DOHH2 (cell line): ENCODE results near the gene AMFR.

Source experiments
- H3F3A ChIP-seq: fragments of 200-600 bp; sonication (generic), shearing (Covaris generic); 2 replicates; pipeline ENCODE4 v1.6.0; 2016; ENCODE audit warnings: antibody characterized with exemption, mild to moderate bottlenecking; ENCODE audit not compliant: control insufficient read depth, insufficient read depth
- H3K27ac ChIP-seq: fragments of 200-600 bp; sonication (generic); 2 replicates; pipeline ENCODE4 v1.5.1; 2014; ENCODE audit warnings: low read depth, mild to moderate bottlenecking, low read length, moderate library complexity
- H3K27me3 ChIP-seq: fragments of 200-600 bp; sonication (generic); 2 replicates; pipeline ENCODE4 v1.6.1; 2014; ENCODE audit warnings: mild to moderate bottlenecking, low read length, mixed read lengths; ENCODE audit not compliant: control insufficient read depth
- H3K36me3 ChIP-seq: fragments of 200-600 bp; sonication (generic); 2 replicates; pipeline ENCODE4 v1.6.1; 2014; ENCODE audit warnings: mild to moderate bottlenecking, low read length, moderate library complexity, mixed read lengths; ENCODE audit not compliant: control insufficient read depth
- H3K4me1 ChIP-seq: fragments of 200-600 bp; sonication (generic); 2 replicates; pipeline ENCODE4 v1.6.1; 2014; ENCODE audit warnings: mild to moderate bottlenecking, low read length, mixed read lengths; ENCODE audit not compliant: control insufficient read depth
- H3K4me2 ChIP-seq: fragments of 200-600 bp; sonication (generic); 2 replicates; pipeline ENCODE4 v1.6.0; 2014; ENCODE audit warnings: mild to moderate bottlenecking, low read length, moderate library complexity
- H3K4me3 ChIP-seq: fragments of 200-600 bp; sonication (generic); 2 replicates; pipeline ENCODE4 v1.5.1; 2014; ENCODE audit warnings: mild to moderate bottlenecking, low read length, mixed read lengths
- H3K79me2 ChIP-seq: fragments of 200-600 bp; sonication (generic); 2 replicates; pipeline ENCODE4 v1.6.1; 2014; ENCODE audit warnings: mild to moderate bottlenecking, low read length, mixed read lengths; ENCODE audit not compliant: control insufficient read depth
- H3K9me2 ChIP-seq: fragments of 200-600 bp; sonication (generic); replicated peaks from 2 replicates; pipeline ENCODE4 v1.6.1; 2014; ENCODE audit warnings: mild to moderate bottlenecking, low read length, mixed read lengths; ENCODE audit not compliant: control insufficient read depth
- H3K9me3 ChIP-seq: fragments of 200-600 bp; sonication (generic); 2 replicates; pipeline ENCODE4 v1.6.1; 2014; ENCODE audit warnings: antibody characterized with exemption, low read length, mixed read lengths; ENCODE audit not compliant: control insufficient read depth, insufficient read depth
- H4K20me1 ChIP-seq: fragments of 200-600 bp; sonication (generic); 2 replicates; pipeline ENCODE4 v1.6.0; 2014; ENCODE audit warnings: low read depth, mild to moderate bottlenecking, antibody characterized with exemption, low read length, moderate library complexity; ENCODE audit not compliant: control insufficient read depth, insufficient read depth
- EZH2phosphoT487 ChIP-seq: fragments of 200-600 bp; sonication (generic); IDR thresholded peaks from 2 replicates; pipeline ENCODE4 v1.6.1; 2017; ENCODE audit warnings: borderline replicate concordance, mild to moderate bottlenecking, antibody characterized with exemption, low read length, moderate library complexity, mixed read lengths
- TF ChIP-seq, protein P1 (sequence below): fragments of 200-600 bp; sonication (generic); IDR thresholded peaks from one replicate; pipeline ENCODE4 v1.5.1; 2014; ENCODE audit warnings: antibody characterized with exemption, mild to moderate bottlenecking, low read depth, low read length; ENCODE audit not compliant: poor library complexity, severe bottlenecking

AMFR gene

DNA sequence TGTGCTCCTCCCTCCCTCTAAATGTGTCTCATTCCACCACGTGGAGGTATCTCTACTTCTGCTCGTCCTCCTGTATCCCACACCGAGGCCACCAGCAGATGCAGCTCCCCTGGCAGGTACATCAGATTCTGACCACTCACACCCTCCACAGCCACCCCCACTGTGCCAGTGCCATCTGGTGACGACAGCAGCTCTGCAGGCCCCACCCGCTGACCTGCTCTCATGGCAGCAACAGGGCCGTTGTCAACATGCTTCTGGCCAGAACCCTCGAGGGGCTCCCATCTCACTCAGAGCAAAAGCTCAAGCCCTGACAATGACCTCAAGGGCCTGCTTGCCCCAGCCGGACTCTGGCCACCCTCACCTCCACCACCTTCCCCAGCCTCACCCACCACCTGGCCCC is 93.4 kb downstream of the AMFR start:
- Histone ChIP-seq H3K27ac (no peak overlapping the region), H3K27me3 (no peaks in the 10 kb centered on the region)

DNA sequence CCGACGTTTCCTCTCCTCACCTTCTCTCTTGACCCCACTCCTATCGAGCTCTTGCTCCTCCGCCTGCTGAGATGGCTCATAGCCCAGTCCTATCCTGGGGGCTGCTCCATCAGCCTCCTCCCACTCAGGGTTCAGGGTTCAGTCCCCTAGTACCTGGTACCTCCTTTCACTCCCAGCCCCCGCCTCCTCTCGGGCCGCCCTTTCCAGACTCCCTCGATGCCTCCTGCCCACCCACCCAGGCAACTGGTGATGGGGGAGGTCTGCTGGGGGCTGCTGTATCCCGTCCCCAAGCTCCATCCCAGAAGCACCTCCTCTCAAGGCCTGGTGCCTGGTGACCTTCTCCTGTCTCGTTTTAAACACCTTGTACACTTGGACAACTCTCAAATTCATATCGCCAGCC is 93.9 kb downstream of the AMFR start:
- no peaks in the 10 kb centered on the region for H3F3A ChIP-seq
- no peaks in the 10 kb centered on the region for H3K9me3 ChIP-seq
- no peaks in the 10 kb centered on the region for H3K79me2 ChIP-seq
- H3K27me3 ChIP-seq, result no peaks in the 10 kb centered on the region
- no peaks in the 10 kb centered on the region for H4K20me1 ChIP-seq
- H3K9me2 ChIP-seq, result no peaks in the 10 kb centered on the region
- no peak overlapping the region for H3K27ac ChIP-seq
- no peak overlapping the region; the same call in 1 of the 2 replicates for H3K4me2 ChIP-seq
- peaks cover 14% of the 10 kb centered on the region for H3K4me1 ChIP-seq
- H3K4me3 ChIP-seq, result no peak overlapping the region
- no peaks in the 10 kb centered on the region for H3K36me3 ChIP-seq
- no peak for TF ChIP-seq EZH2phosphoT487
- TF ChIP-seq, protein P1, sequence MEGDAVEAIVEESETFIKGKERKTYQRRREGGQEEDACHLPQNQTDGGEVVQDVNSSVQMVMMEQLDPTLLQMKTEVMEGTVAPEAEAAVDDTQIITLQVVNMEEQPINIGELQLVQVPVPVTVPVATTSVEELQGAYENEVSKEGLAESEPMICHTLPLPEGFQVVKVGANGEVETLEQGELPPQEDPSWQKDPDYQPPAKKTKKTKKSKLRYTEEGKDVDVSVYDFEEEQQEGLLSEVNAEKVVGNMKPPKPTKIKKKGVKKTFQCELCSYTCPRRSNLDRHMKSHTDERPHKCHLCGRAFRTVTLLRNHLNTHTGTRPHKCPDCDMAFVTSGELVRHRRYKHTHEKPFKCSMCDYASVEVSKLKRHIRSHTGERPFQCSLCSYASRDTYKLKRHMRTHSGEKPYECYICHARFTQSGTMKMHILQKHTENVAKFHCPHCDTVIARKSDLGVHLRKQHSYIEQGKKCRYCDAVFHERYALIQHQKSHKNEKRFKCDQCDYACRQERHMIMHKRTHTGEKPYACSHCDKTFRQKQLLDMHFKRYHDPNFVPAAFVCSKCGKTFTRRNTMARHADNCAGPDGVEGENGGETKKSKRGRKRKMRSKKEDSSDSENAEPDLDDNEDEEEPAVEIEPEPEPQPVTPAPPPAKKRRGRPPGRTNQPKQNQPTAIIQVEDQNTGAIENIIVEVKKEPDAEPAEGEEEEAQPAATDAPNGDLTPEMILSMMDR, result no peak

More for the DNA sequence above, 93.4 kb downstream of the AMFR start:
- H3F3A ChIP-seq, result no peaks in the 10 kb centered on the region
- TF ChIP-seq EZH2phosphoT487, result no peak
- TF ChIP-seq, protein P1, result no peak
- H3K4me3 ChIP-seq, result no peak overlapping the region
- H3K9me3 ChIP-seq, result no peaks in the 10 kb centered on the region
- H3K4me2 ChIP-seq, result no peak overlapping the region
- peaks cover 14% of the 10 kb centered on the region for H3K4me1 ChIP-seq
- no peaks in the 10 kb centered on the region for H3K79me2 ChIP-seq
- H4K20me1 ChIP-seq, result no peaks in the 10 kb centered on the region
- no peaks in the 10 kb centered on the region for H3K9me2 ChIP-seq
- no peaks in the 10 kb centered on the region for H3K36me3 ChIP-seq

DNA sequence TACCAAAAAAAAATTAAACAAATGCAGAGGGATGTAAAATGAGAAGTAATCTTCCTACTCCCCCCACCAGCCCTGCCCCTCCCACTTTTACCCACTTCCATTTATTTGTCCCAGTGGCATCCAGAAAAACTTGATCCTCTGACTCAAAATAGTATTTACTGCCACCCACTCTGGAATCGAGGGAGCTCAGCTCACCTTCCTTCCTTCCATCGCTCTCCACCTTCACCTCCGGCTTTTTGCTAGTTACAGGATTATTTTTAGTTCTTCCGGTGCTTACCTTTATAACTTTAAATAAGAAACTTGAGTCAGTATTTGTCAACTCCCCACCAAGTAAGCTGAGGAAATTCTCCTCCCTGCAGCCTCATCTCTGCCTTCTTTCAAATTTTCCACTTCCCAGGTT is 94.9 kb downstream of the AMFR start:
- Histone ChIP-seq H3K9me2 (no peaks in the 10 kb centered on the region), H3K27ac (0 out of 2 replicates have a peak overlapping the region, but pooled peaks have one; percentile 2), H3K9me3 (no peaks in the 10 kb centered on the region), H3K4me2 (peak overlapping the region; percentile 40), H3K27me3 (no peaks in the 10 kb centered on the region), H3F3A (no peaks in the 10 kb centered on the region), H4K20me1 (no peaks in the 10 kb centered on the region), H3K36me3 (no peaks in the 10 kb centered on the region), H3K4me1 (peaks cover 14% of the 10 kb centered on the region), H3K4me3 (peak overlapping the region; percentile 25), H3K79me2 (no peaks in the 10 kb centered on the region)
- TF ChIP-seq, protein P1, result no peak
- no peak for TF ChIP-seq EZH2phosphoT487

DNA sequence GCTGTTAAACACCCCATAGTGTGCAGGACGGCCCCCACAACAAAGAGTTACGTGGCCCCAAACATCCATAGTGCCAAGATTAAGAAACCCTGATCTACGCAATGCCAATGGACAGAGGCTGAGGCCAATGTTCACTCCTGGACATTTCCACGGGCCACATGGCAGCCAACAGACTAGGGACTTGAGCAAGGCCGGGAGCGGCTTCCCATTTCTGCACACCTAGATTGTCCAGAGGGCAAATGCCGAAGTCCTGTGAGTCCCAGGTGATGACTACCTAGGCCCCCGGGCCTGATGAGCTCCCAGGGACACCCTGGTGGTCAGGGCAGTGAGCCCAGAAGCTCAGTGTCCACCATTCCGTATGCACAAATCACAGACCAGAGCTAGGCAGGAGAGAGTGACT is 95.5 kb downstream of the AMFR start:
- Histone ChIP-seq H3K27ac (no peak overlapping the region), H3K36me3 (no peaks in the 10 kb centered on the region), H3K4me3 (no peak overlapping the region), H3F3A (no peaks in the 10 kb centered on the region), H3K79me2 (no peaks in the 10 kb centered on the region), H3K27me3 (no peaks in the 10 kb centered on the region), H3K4me1 (peaks cover 14% of the 10 kb centered on the region), H4K20me1 (no peaks in the 10 kb centered on the region), H3K9me2 (no peaks in the 10 kb centered on the region), H3K9me3 (no peaks in the 10 kb centered on the region), H3K4me2 (no peak overlapping the region)
- TF ChIP-seq EZH2phosphoT487, result no peak
- TF ChIP-seq, protein P1, result no peak
